Measurements from ENCODE around the gene WDR5. TPM values are rescaled to one million over a fixed set of nuclear protein-coding genes. Genes with fewer than 3 reads are reported as not detected.
A peak's percentile ranks its signal among the peaks of the same experiment; 100 is the strongest.

The WDR5 gene
- total and polyA plus RNA-seq, 4 donors: 15.7 to 27.3 (median 21.6) TPM

- Histone ChIP-seq H3K4me3 (no peak overlapping the region), H3K4me1 (ENCODE audit: control insufficient read depth in 5 of 5, insufficient read depth in 5 of 5, low read length in 5 of 5) (peaks cover 0 to 19% (median 9%) of the 10 kb centered on the region in 5 donors), H3K36me3 (ENCODE audit: control insufficient read depth in 4 of 4, insufficient read depth in 4 of 4, low read length in 4 of 4) (no peaks in the 10 kb centered on the region), H3K9me3 (ENCODE audit: control insufficient read depth in 4 of 4, insufficient read depth in 3 of 4, low read length in 3 of 4) (no peaks in the 10 kb centered on the region), H3K9ac (ENCODE audit: insufficient read depth in 1 of 2, low read length in 2 of 2) (no peak overlapping the region), H3K27ac (ENCODE audit: low read depth in 1 of 2, low read length in 1 of 2) (peak overlapping the region in 1 of 2 donors; percentile 81), H3K27me3 (ENCODE audit: control insufficient read depth in 3 of 3, insufficient read depth in 3 of 3, low read length in 2 of 3) (no peaks in the 10 kb centered on the region)
- TF ChIP-seq CTCF (IDR thresholded peaks at IDR 0.05; ENCODE audit: control extremely low read depth, extremely low read depth): no peak
- 52 to 72% methylated on average over 22 of the region's 23 CpGs for WGBS, 2 donors
- ATAC-seq (ENCODE audit: insufficient read depth, low FRiP score): peak; percentile 56
- DNase-seq: peak; percentile 57 to 81 (median 79)
Measured at GRCh38 chr9:134130503-134131375, 5.1 kb upstream of the WDR5 start.

- H3K4me1 ChIP-seq (ENCODE audit: control insufficient read depth in 5 of 5, insufficient read depth in 5 of 5, low read length in 5 of 5): peaks cover 0 to 19% (median 9%) of the 10 kb centered on the region in 5 donors
- H3K4me3 ChIP-seq: no peak overlapping the region
- DNase-seq (no peak), ATAC-seq (ENCODE audit: insufficient read depth, low FRiP score) (no peak)
- H3K9me3 ChIP-seq (ENCODE audit: control insufficient read depth in 4 of 4, insufficient read depth in 3 of 4, low read length in 3 of 4): no peaks in the 10 kb centered on the region
- no peaks in the 10 kb centered on the region for H3K27me3 ChIP-seq (ENCODE audit: control insufficient read depth in 3 of 3, insufficient read depth in 3 of 3, low read length in 2 of 3)
- peak overlapping the region in 1 of 2 donors; percentile 28 for H3K9ac ChIP-seq (ENCODE audit: insufficient read depth in 1 of 2, low read length in 2 of 2)
- H3K27ac ChIP-seq (ENCODE audit: low read depth in 1 of 2, low read length in 1 of 2): peak overlapping the region in 1 of 2 donors; percentile 79
- no peak for TF ChIP-seq CTCF (IDR thresholded peaks at IDR 0.05; ENCODE audit: control extremely low read depth, extremely low read depth)
- WGBS, 2 donors: 67 to 73% methylated on average over 13 of the region's 13 CpGs
- no peaks in the 10 kb centered on the region for H3K36me3 ChIP-seq (ENCODE audit: control insufficient read depth in 4 of 4, insufficient read depth in 4 of 4, low read length in 4 of 4)
Measured at GRCh38 chr9:134131471-134132207, 4.2 kb upstream of the WDR5 start.

GRCh38 chr9:134132208-134132870 lies 3.5 kb upstream of the WDR5 start:
- Histone ChIP-seq H3K36me3 (ENCODE audit: control insufficient read depth in 4 of 4, insufficient read depth in 4 of 4, low read length in 4 of 4) (no peaks in the 10 kb centered on the region), H3K4me3 (no peak overlapping the region), H3K4me1 (ENCODE audit: control insufficient read depth in 5 of 5, insufficient read depth in 5 of 5, low read length in 5 of 5) (peaks cover 0 to 19% (median 14%) of the 10 kb centered on the region in 5 donors), H3K9me3 (ENCODE audit: control insufficient read depth in 4 of 4, insufficient read depth in 3 of 4, low read length in 3 of 4) (no peaks in the 10 kb centered on the region), H3K27ac (ENCODE audit: low read depth in 1 of 2, low read length in 1 of 2) (peak overlapping the region in 1 of 2 donors; percentile 79), H3K27me3 (ENCODE audit: control insufficient read depth in 3 of 3, insufficient read depth in 3 of 3, low read length in 2 of 3) (no peaks in the 10 kb centered on the region), H3K9ac (ENCODE audit: insufficient read depth in 1 of 2, low read length in 2 of 2) (no peak overlapping the region)
- ATAC-seq (ENCODE audit: insufficient read depth, low FRiP score): no peak
- no peak for DNase-seq
- TF ChIP-seq CTCF (IDR thresholded peaks at IDR 0.05; ENCODE audit: control extremely low read depth, extremely low read depth): no peak
- 79 to 84% methylated on average over 19 of the region's 19 CpGs for WGBS, 2 donors
